Neuronal stem cell (in vitro differentiated cells): Measurements from ENCODE around the gene CWC27.

Experiments used
- DNase-seq: peaks from one replicate; pipeline ENCODE4 v3.0.0-alpha.2; 2013; ENCODE audit warnings: low spot score
- H2AFZ ChIP-seq: one replicate; pipeline ENCODE4 v1.6.1; 2013; ENCODE audit warnings: mild to moderate bottlenecking, low read length, inconsistent platforms
- H2AK5ac ChIP-seq: 2 replicates; pipeline ENCODE4 v1.6.1; 2013; ENCODE audit warnings: low read depth, mild to moderate bottlenecking, inconsistent platforms, low read length, moderate library complexity, mixed read lengths
- H2BK120ac ChIP-seq: 2 replicates; pipeline ENCODE4 v1.6.1; 2013; ENCODE audit warnings: low read depth, mild to moderate bottlenecking, inconsistent platforms, low read length, moderate library complexity, mixed read lengths
- H2BK12ac ChIP-seq: one replicate; pipeline ENCODE4 v1.6.1; 2013; ENCODE audit warnings: low read length, inconsistent platforms
- H2BK15ac ChIP-seq: 2 replicates; pipeline ENCODE4 v1.6.1; 2013; ENCODE audit warnings: mild to moderate bottlenecking, low read length, inconsistent platforms, mixed read lengths
- H2BK5ac ChIP-seq: one replicate; pipeline ENCODE4 v1.6.1; 2013; ENCODE audit warnings: inconsistent platforms, mild to moderate bottlenecking, low read length, moderate library complexity
- H3K14ac ChIP-seq: one replicate; pipeline ENCODE4 v1.6.1; 2013; ENCODE audit warnings: low read length, inconsistent platforms
- H3K18ac ChIP-seq: 2 replicates; pipeline ENCODE4 v1.6.1; 2013; ENCODE audit warnings: low read length, inconsistent platforms
- H3K23ac ChIP-seq: 2 replicates; pipeline ENCODE4 v1.6.1; 2013; ENCODE audit warnings: low read depth, mild to moderate bottlenecking, mixed read lengths, low read length, inconsistent platforms; ENCODE audit not compliant: poor library complexity
- H3K27ac ChIP-seq: replicated peaks from 3 replicates; pipeline ENCODE4 v1.5.1; 2013; ENCODE audit warnings: low read length, inconsistent platforms
- H3K27me3 ChIP-seq, 3 experiments: 2 replicates each; pipeline ENCODE4 v1.6.1; 2013; ENCODE audit warnings: low read length in 3 of 3, mild to moderate bottlenecking in 2 of 3, inconsistent platforms in 1 of 3, low read depth in 1 of 3, mixed read lengths in 1 of 3, moderate library complexity in 1 of 3; ENCODE audit not compliant: control insufficient read depth in 3 of 3, insufficient read depth in 3 of 3
- H3K36me3 ChIP-seq, 2 donors: replicated peaks in 1 of 2; 2 replicates each; pipeline ENCODE4 v1.6.1; 2013; ENCODE audit warnings: low read length in 2 of 2; ENCODE audit not compliant: control insufficient read depth in 2 of 2, insufficient read depth in 2 of 2
- H3K4ac ChIP-seq: 2 replicates; pipeline ENCODE4 v1.6.1; 2013; ENCODE audit warnings: inconsistent platforms, mild to moderate bottlenecking, low read length, moderate library complexity
- H3K4me1 ChIP-seq, 2 donors: 1 replicate in 1 of 2; 2 replicates in 1 of 2; pipeline ENCODE4 v1.6.1; 2013; ENCODE audit warnings: low read length in 2 of 2, low read depth in 1 of 2; ENCODE audit not compliant: control insufficient read depth in 2 of 2, insufficient read depth in 1 of 2
- H3K4me2 ChIP-seq: one replicate; pipeline ENCODE4 v1.6.1; 2013; ENCODE audit warnings: mild to moderate bottlenecking, low read length, inconsistent platforms; ENCODE audit not compliant: insufficient read depth, poor library complexity, severe bottlenecking
- H3K4me3 ChIP-seq, 2 donors: 2 replicates each; pipeline ENCODE4 v1.5.1; 2013; ENCODE audit warnings: low read length in 2 of 2, mild to moderate bottlenecking in 2 of 2, inconsistent platforms in 1 of 2, moderate library complexity in 1 of 2
- H3K79me1 ChIP-seq: one replicate; pipeline ENCODE4 v1.6.1; 2013; ENCODE audit warnings: low read depth, mild to moderate bottlenecking, inconsistent platforms, low read length, moderate library complexity
- H3K9ac ChIP-seq: one replicate; pipeline ENCODE4 v1.6.1; 2013; ENCODE audit warnings: mild to moderate bottlenecking, low read depth, low read length, inconsistent platforms; ENCODE audit not compliant: poor library complexity
- H3K9me3 ChIP-seq, 2 donors: replicated peaks in 1 of 2; 2 replicates each; pipeline versions ENCODE3 to v1.6.1; 2013; ENCODE audit warnings: low read length in 2 of 2, mild to moderate bottlenecking in 2 of 2, inconsistent platforms in 1 of 2, low read depth in 1 of 2, mixed read lengths in 1 of 2, moderate library complexity in 1 of 2; ENCODE audit not compliant: control insufficient read depth in 2 of 2, insufficient read depth in 1 of 2
- H4K8ac ChIP-seq: one replicate; pipeline ENCODE4 v1.6.1; 2013; ENCODE audit warnings: low read depth, mild to moderate bottlenecking, inconsistent platforms, low read length, moderate library complexity
- H4K91ac ChIP-seq: one replicate; pipeline ENCODE4 v1.6.1; 2013; ENCODE audit warnings: low read length, low read depth, mild to moderate bottlenecking, inconsistent platforms; ENCODE audit not compliant: poor library complexity
- WGBS, 2 donors: extraction: QIAGEN DNeasy Blood & Tissue Kit; methylation state at CpG; one replicate each; pipeline ENCODE4 v1.1.7; 2013; ENCODE audit warnings: missing lambda C conversion rate in 2 of 2, mixed read lengths in 1 of 2; ENCODE audit not compliant: insufficient read length in 2 of 2, insufficient replicate concordance in 1 of 2; ENCODE audit errors: extremely low coverage in 2 of 2; 5-methylcytosine and 5-hydroxymethylcytosine counted together

CWC27 gene

GRCh38 chr5:64947801-64948200 lies 179.1 kb downstream of the CWC27 start:
- Histone ChIP-seq H3K27ac (no peak overlapping the region), H3K27me3 (no peaks in the 10 kb centered on the region), H3K4ac (no peak overlapping the region), H3K9ac (no peak overlapping the region), H3K36me3 (no peaks in the 10 kb centered on the region), H3K4me3 (no peak overlapping the region), H2BK120ac (no peak overlapping the region), H3K18ac (no peak overlapping the region), H2BK15ac (no peak overlapping the region), H2BK5ac (no peak overlapping the region), H2AK5ac (no peak overlapping the region), H3K4me1 (no peaks in the 10 kb centered on the region), H4K8ac (no peak overlapping the region), H2AFZ (no peak overlapping the region), H3K79me1 (peaks cover 2% of the 10 kb centered on the region), H3K9me3 (no peaks in the 10 kb centered on the region), H2BK12ac (no peak overlapping the region), H3K4me2 (no peak overlapping the region), H3K14ac (no peak overlapping the region), H3K23ac (no peak overlapping the region), H4K91ac (no peak overlapping the region)
- DNase-seq: no peak

DNA sequence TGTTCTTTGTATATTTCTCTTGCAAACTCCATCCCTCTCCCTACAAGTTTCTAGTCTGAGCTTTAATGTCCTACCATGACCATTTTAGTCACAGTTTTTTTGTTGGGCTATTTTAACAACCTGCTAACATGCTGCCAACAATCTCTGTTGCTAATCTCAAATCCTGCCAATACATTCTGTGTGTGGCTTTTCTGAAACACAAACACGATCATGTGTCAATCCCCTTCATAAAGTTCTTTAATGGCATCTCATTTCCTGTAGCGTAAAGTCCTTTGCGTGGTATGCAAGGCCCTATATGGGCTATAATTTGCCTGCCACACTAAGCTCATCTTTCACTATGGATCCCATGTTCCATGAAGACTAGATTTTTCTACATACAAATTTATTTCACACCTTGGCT lies 180.6 kb downstream of the CWC27 start:
- H3K27me3 ChIP-seq: no peaks in the 10 kb centered on the region
- no CpG with 5 or more reads among the region's 3 CpGs for WGBS, 2 donors
- no peak overlapping the region for H3K4me3 ChIP-seq
- H3K14ac ChIP-seq: no peak overlapping the region
- no peak overlapping the region for H2BK15ac ChIP-seq
- H3K23ac ChIP-seq: no peak overlapping the region
- H2AK5ac ChIP-seq: no peak overlapping the region
- no peak overlapping the region for H3K18ac ChIP-seq
- H4K91ac ChIP-seq: no peak overlapping the region
- H3K9me3 ChIP-seq: no peaks in the 10 kb centered on the region
- no peak overlapping the region for H3K27ac ChIP-seq
- H2BK12ac ChIP-seq: no peak overlapping the region
- no peak overlapping the region for H2BK5ac ChIP-seq
- H3K9ac ChIP-seq: no peak overlapping the region
- H3K4ac ChIP-seq: no peak overlapping the region
- no peak for DNase-seq
- peaks cover 2% of the 10 kb centered on the region for H3K79me1 ChIP-seq
- H2BK120ac ChIP-seq: no peak overlapping the region
- H3K4me2 ChIP-seq: no peak overlapping the region
- no peaks in the 10 kb centered on the region for H3K4me1 ChIP-seq
- H2AFZ ChIP-seq: no peak overlapping the region
- no peaks in the 10 kb centered on the region for H3K36me3 ChIP-seq
- no peak overlapping the region for H4K8ac ChIP-seq

GRCh38 chr5:64952951-64953673 lies 184.4 kb downstream of the CWC27 start:
- DNase-seq: no peak
- no peaks in the 10 kb centered on the region for H3K36me3 ChIP-seq
- no peak overlapping the region for H3K9ac ChIP-seq

DNA sequence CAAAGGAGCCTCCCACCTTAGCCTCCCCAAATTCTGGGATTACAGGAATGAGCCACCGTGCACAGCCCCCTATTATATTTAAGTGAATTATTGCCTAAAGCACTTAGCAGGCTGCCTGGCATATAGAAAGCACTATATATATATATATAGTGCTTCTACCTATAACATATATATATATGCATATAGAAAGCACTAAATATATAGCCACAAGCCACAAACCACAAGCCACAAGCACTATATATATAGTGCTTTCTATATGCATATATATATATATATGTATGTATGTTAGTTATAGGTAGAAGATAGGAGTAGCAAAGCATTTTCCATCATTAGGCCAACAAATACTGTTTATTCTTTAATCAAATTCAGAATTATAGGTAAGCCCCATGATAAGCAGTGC lies 185.8 kb downstream of the CWC27 start:
- no peak overlapping the region for H4K8ac ChIP-seq
- no peak overlapping the region for H3K9ac ChIP-seq
- H2BK15ac ChIP-seq: no peak overlapping the region
- H3K27me3 ChIP-seq: no peaks in the 10 kb centered on the region
- no CpG with 5 or more reads among the region's 1 CpG for WGBS, 2 donors
- H3K4me1 ChIP-seq: no peaks in the 10 kb centered on the region
- no peak overlapping the region for H3K4me3 ChIP-seq
- no peak overlapping the region for H2AFZ ChIP-seq
- no peak overlapping the region for H3K18ac ChIP-seq
- no peaks in the 10 kb centered on the region for H3K36me3 ChIP-seq
- H3K4ac ChIP-seq: no peak overlapping the region
- DNase-seq: no peak
- H2BK12ac ChIP-seq: no peak overlapping the region
- H4K91ac ChIP-seq: no peak overlapping the region
- H2BK5ac ChIP-seq: no peak overlapping the region
- no peak overlapping the region for H2AK5ac ChIP-seq
- H3K9me3 ChIP-seq: no peaks in the 10 kb centered on the region
- H3K79me1 ChIP-seq: no peaks in the 10 kb centered on the region
- H3K27ac ChIP-seq: no peak overlapping the region
- no peak overlapping the region for H3K23ac ChIP-seq
- H2BK120ac ChIP-seq: no peak overlapping the region
- H3K4me2 ChIP-seq: no peak overlapping the region
- no peak overlapping the region for H3K14ac ChIP-seq

More at GRCh38 chr5:64952951-64953673, 184.4 kb downstream of the CWC27 start:
- Histone ChIP-seq H3K9me3 (no peaks in the 10 kb centered on the region), H3K27me3 (no peaks in the 10 kb centered on the region), H2AK5ac (no peak overlapping the region), H3K18ac (no peak overlapping the region), H2BK120ac (no peak overlapping the region), H4K91ac (no peak overlapping the region), H2BK12ac (no peak overlapping the region), H2BK5ac (no peak overlapping the region), H3K23ac (no peak overlapping the region), H2AFZ (no peak overlapping the region), H3K79me1 (no peaks in the 10 kb centered on the region), H2BK15ac (no peak overlapping the region), H3K27ac (no peak overlapping the region), H3K4ac (no peak overlapping the region), H4K8ac (no peak overlapping the region), H3K4me1 (no peaks in the 10 kb centered on the region), H3K4me3 (no peak overlapping the region), H3K4me2 (no peak overlapping the region), H3K14ac (no peak overlapping the region)
- WGBS, 2 donors: no CpG with 5 or more reads among the region's 3 CpGs
